ENCODE data around the gene MITF. TPM values are rescaled to one million over a fixed set of nuclear protein-coding genes. Genes with fewer than 3 reads are reported as not detected.

Gene MITF
- total RNA-seq, 1 experiment from 2014 or later = 4.3 TPM

DNA sequence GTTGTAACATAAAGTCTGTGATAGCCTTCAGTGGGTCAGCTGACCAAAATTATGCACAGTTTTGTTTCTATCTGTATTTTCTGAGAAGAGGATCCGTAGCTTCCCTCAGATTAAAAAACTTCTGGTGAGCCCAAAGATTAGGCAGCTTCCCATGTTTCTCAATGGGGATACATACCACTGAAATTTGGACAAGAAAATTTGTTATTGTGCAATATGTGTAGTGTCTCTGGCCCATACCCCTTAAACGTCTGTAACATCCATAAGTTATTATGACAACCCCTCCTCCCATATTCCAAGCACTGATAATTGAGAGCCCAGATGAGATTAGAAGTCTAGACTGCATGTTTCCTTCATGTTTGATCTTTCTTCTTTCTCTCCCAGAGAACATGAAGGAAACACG lies 1.9 kb upstream of the MITF start:
- ChIA-PET POLR2A (no interaction called here), CTCF (no interaction called here)
- BruUV-seq (replicated peaks) = no TSS peak
- Mint-ChIP-seq H3K27ac (ENCODE audit: unreplicated experiment) (no peak overlapping the region), H3K4me1 (ENCODE audit: low read depth, unreplicated experiment) (peaks cover 10% of the 10 kb centered on the region), H3K4me3 (ENCODE audit: unreplicated experiment) (no peak overlapping the region), H3K9me3 (ENCODE audit: unreplicated experiment) (no peaks in the 10 kb centered on the region), H3K27me3 (ENCODE audit: insufficient read depth, unreplicated experiment) (peaks cover 15% of the 10 kb centered on the region), H3K36me3 (ENCODE audit: insufficient read depth, unreplicated experiment) (no peaks in the 10 kb centered on the region)
- intact Hi-C loops (cut with micrococcal nuclease; ENCODE audit: unreplicated experiment) = loop anchor here (10.0 kb wide), 1 partner anchor 47 kb away; no protein-coding TSS in a partner anchor
- Histone ChIP-seq H3K4me1 (peaks cover 6% of the 10 kb centered on the region; the same call in 1 of the 2 replicates), H3K9me3 (0 out of 2 replicates have a peak, but pooled peaks cover 3% of the 10 kb centered on the region), H3K27me3 (replicated peaks; ENCODE audit: control insufficient read depth, insufficient read depth, low read length) (no peaks in the 10 kb centered on the region; the same call in none of the 2 replicates), H3K36me3 (ENCODE audit: control insufficient read depth, insufficient read depth, low read length) (no peaks in the 10 kb centered on the region), H3K4me3 (ENCODE audit: low read depth, low read length) (no peak overlapping the region)
- TF ChIP-seq, protein P1, sequence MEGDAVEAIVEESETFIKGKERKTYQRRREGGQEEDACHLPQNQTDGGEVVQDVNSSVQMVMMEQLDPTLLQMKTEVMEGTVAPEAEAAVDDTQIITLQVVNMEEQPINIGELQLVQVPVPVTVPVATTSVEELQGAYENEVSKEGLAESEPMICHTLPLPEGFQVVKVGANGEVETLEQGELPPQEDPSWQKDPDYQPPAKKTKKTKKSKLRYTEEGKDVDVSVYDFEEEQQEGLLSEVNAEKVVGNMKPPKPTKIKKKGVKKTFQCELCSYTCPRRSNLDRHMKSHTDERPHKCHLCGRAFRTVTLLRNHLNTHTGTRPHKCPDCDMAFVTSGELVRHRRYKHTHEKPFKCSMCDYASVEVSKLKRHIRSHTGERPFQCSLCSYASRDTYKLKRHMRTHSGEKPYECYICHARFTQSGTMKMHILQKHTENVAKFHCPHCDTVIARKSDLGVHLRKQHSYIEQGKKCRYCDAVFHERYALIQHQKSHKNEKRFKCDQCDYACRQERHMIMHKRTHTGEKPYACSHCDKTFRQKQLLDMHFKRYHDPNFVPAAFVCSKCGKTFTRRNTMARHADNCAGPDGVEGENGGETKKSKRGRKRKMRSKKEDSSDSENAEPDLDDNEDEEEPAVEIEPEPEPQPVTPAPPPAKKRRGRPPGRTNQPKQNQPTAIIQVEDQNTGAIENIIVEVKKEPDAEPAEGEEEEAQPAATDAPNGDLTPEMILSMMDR (IDR thresholded peaks at IDR 0.05; ENCODE audit: insufficient read depth in 1 of 2, low read depth in 1 of 2, low read length in 1 of 2, severe bottlenecking in 1 of 2, unreplicated experiment in 1 of 2) = no peak
- no peak for DNase-seq

DNA sequence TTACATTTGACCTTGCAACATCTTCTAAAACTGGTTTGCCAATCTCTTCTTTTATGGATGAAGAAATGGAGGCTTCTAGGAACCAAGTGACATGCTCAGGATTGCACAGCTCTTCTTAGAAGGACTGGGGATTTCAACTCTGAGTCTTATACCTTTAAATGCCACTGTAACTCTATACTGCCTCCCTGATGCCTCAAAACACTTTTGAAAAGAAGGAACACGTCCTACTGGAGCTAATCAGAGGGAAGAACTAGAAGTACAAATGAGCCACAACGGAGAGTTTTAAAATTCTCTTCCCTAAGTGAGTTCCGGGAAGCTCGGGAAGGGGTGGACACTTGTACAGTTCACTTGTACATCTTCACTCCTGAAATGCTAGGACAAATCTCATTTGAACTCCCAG lies 949 bp upstream of the MITF start:
- Histone ChIP-seq H3K36me3 (ENCODE audit: control insufficient read depth, insufficient read depth, low read length) (no peaks in the 10 kb centered on the region), H3K27me3 (replicated peaks; ENCODE audit: control insufficient read depth, insufficient read depth, low read length) (no peaks in the 10 kb centered on the region; the same call in none of the 2 replicates), H3K4me3 (ENCODE audit: low read depth, low read length) (peak overlapping the region; percentile 60), H3K4me1 (peaks cover 6% of the 10 kb centered on the region; the same call in 1 of the 2 replicates), H3K9me3 (0 out of 2 replicates have a peak, but pooled peaks cover 3% of the 10 kb centered on the region)
- Mint-ChIP-seq H3K27ac (ENCODE audit: unreplicated experiment) (no peak overlapping the region), H3K9me3 (ENCODE audit: unreplicated experiment) (no peaks in the 10 kb centered on the region), H3K27me3 (ENCODE audit: insufficient read depth, unreplicated experiment) (peaks cover 9% of the 10 kb centered on the region), H3K36me3 (ENCODE audit: insufficient read depth, unreplicated experiment) (no peaks in the 10 kb centered on the region), H3K4me3 (ENCODE audit: unreplicated experiment) (peak overlapping the region; percentile 81), H3K4me1 (ENCODE audit: low read depth, unreplicated experiment) (peaks cover 10% of the 10 kb centered on the region)
- ChIA-PET POLR2A (no interaction called here), CTCF (no interaction called here)
- intact Hi-C loops (cut with micrococcal nuclease; ENCODE audit: unreplicated experiment) = loop anchor here (10.0 kb wide), 1 partner anchor 46 kb away; no protein-coding TSS in a partner anchor
- no peak for DNase-seq
- BruUV-seq (replicated peaks) = no TSS peak
- TF ChIP-seq, protein P1 (IDR thresholded peaks at IDR 0.05; ENCODE audit: insufficient read depth in 1 of 2, low read depth in 1 of 2, low read length in 1 of 2, severe bottlenecking in 1 of 2, unreplicated experiment in 1 of 2) = no peak

DNA sequence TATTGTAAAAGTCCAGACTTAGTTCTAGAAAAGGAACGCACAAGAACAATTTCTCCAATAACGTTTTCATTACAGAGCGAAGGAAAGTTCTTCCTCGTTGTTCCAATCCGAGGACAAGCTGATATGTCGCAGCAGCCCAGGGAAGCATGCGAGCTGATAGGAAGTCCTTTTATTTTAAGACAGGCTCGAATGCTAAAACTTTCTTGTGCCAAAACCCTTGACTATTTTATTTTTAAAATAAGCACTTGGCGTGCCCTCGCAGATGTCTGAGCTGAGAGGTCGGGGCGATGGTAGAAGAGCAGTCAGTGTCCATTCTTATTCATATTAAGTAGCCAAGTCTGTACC lies 433 bp upstream of the MITF start:
- CTCF ChIA-PET = no interaction called here
- intact Hi-C loops (cut with micrococcal nuclease; ENCODE audit: unreplicated experiment) = loop anchor here (10.0 kb wide), 1 partner anchor 46 kb away; no protein-coding TSS in a partner anchor
- BruUV-seq (replicated peaks) = no TSS peak

More for the DNA sequence above, 433 bp upstream of the MITF start:
- Mint-ChIP-seq H3K36me3 (ENCODE audit: insufficient read depth, unreplicated experiment) (no peaks in the 10 kb centered on the region), H3K4me1 (ENCODE audit: low read depth, unreplicated experiment) (peaks cover 10% of the 10 kb centered on the region), H3K27me3 (ENCODE audit: insufficient read depth, unreplicated experiment) (peaks cover 6% of the 10 kb centered on the region), H3K4me3 (ENCODE audit: unreplicated experiment) (peak overlapping the region; percentile 81), H3K9me3 (ENCODE audit: unreplicated experiment) (no peaks in the 10 kb centered on the region), H3K27ac (ENCODE audit: unreplicated experiment) (no peak overlapping the region)
- peak overlapping the region; percentile 60 for H3K4me3 ChIP-seq (ENCODE audit: low read depth, low read length)
- no peaks in the 10 kb centered on the region for H3K36me3 ChIP-seq (ENCODE audit: control insufficient read depth, insufficient read depth, low read length)
- no peak for DNase-seq
- H3K9me3 ChIP-seq = 0 out of 2 replicates have a peak, but pooled peaks cover 3% of the 10 kb centered on the region
- TF ChIP-seq, protein P1 (IDR thresholded peaks at IDR 0.05; ENCODE audit: insufficient read depth in 1 of 2, low read depth in 1 of 2, low read length in 1 of 2, severe bottlenecking in 1 of 2, unreplicated experiment in 1 of 2) = no peak
- H3K4me1 ChIP-seq = peaks cover 6% of the 10 kb centered on the region; the same call in 1 of the 2 replicates
- no peaks in the 10 kb centered on the region; the same call in none of the 2 replicates for H3K27me3 ChIP-seq (replicated peaks; ENCODE audit: control insufficient read depth, insufficient read depth, low read length)
- POLR2A ChIA-PET = interaction anchor here (1.0 kb wide), 1 partner anchor 687 kb away, joined by 4 read pairs; no protein-coding TSS in a partner anchor

Measured in Caco-2 (cell line).